Duodenal mucosa (tissue), 2 donors: ENCODE measurements around the gene GDPGP1.
A peak's percentile ranks its signal among the peaks of the same experiment; 100 is the strongest.

ENCODE experiments used
- H3K27ac ChIP-seq: one replicate; pipeline ENCODE4 v1.7.0; 2013; ENCODE audit warnings: low read depth, low read length
- H3K27me3 ChIP-seq, 2 donors: one replicate each; pipeline ENCODE4 v1.7.0; 2013; ENCODE audit warnings: low read length in 2 of 2, control low read depth in 1 of 2; ENCODE audit not compliant: insufficient read depth in 2 of 2, control insufficient read depth in 1 of 2
- H3K36me3 ChIP-seq, 2 donors: one replicate each; pipeline ENCODE4 v1.7.0; 2013; ENCODE audit warnings: low read length in 2 of 2, control low read depth in 1 of 2; ENCODE audit not compliant: insufficient read depth in 2 of 2, control insufficient read depth in 1 of 2
- H3K4me1 ChIP-seq, 2 donors: one replicate each; pipeline ENCODE4 v1.7.0; 2013; ENCODE audit warnings: low read length in 2 of 2, control low read depth in 1 of 2; ENCODE audit not compliant: insufficient read depth in 2 of 2, control insufficient read depth in 1 of 2
- H3K4me3 ChIP-seq, 2 donors: one replicate each; pipeline ENCODE4 v1.7.0; 2013; ENCODE audit warnings: low read length in 2 of 2, low read depth in 1 of 2
- H3K9ac ChIP-seq, 2 donors: one replicate each; pipeline ENCODE4 v1.7.0; 2013; ENCODE audit warnings: low read length in 2 of 2, low read depth in 1 of 2
- H3K9me3 ChIP-seq, 2 donors: one replicate each; pipeline ENCODE4 v1.7.0; 2013; ENCODE audit warnings: low read length in 2 of 2, control low read depth in 1 of 2; ENCODE audit not compliant: control insufficient read depth in 1 of 2

The GDPGP1 gene

GRCh38 chr15:90295270-90295648 lies 61.2 kb downstream of the GDPGP1 start:
- no peaks in the 10 kb centered on the region for H3K36me3 ChIP-seq
- peak overlapping the region; percentile 15 to 43 for H3K9ac ChIP-seq
- H3K27ac ChIP-seq = no peak overlapping the region
- no peaks in the 10 kb centered on the region for H3K9me3 ChIP-seq
- no peaks in the 10 kb centered on the region for H3K27me3 ChIP-seq
- peaks cover 0 to 6% of the 10 kb centered on the region in 2 donors for H3K4me1 ChIP-seq
- H3K4me3 ChIP-seq = peak overlapping the region; percentile 58 to 61
